Motor neuron (in vitro differentiated cells): Measurements from ENCODE around the gene HBZ. TPM values are rescaled to one million over a fixed set of nuclear protein-coding genes. Genes with fewer than 3 reads are reported as not detected.

Source experiments
- ATAC-seq, 8 experiments: fragments of 200-7000 bp; cut with Tn5 transposase; replicated peaks in 6 of 8; 2 replicates each; pipeline ENCODE4 v1.8.0; 2021; ENCODE audit warnings: mild to moderate bottlenecking in 8 of 8, moderate library complexity in 8 of 8
- H3K27ac ChIP-seq, 2 donors: fragments of 250-450 bp; sonication (Bioruptor Pico); 2 replicates each; pipeline ENCODE4 v1.9.0; 2021; ENCODE audit warnings: antibody characterized with exemption in 2 of 2, mild to moderate bottlenecking in 2 of 2, moderate library complexity in 1 of 2
- H3K4me1 ChIP-seq, 2 donors: fragments of 250-450 bp; sonication (Bioruptor Pico); replicated peaks in 1 of 2; 2 replicates each; pipeline ENCODE4 v1.6.1; 2021; ENCODE audit warnings: antibody characterized with exemption in 2 of 2, mild to moderate bottlenecking in 2 of 2, moderate library complexity in 1 of 2
- H3K4me3 ChIP-seq, 5 donors: fragments of 250-450 bp; sonication (Bioruptor Pico); 2 replicates each; pipeline ENCODE4 v1.9.0; 2021; ENCODE audit warnings: antibody characterized with exemption in 5 of 5, mild to moderate bottlenecking in 5 of 5, moderate library complexity in 4 of 5
- WGBS, 10 experiments: fragments of 450-650 bp; shearing (Covaris generic); methylation state at CpG; one replicate each; pipeline ENCODE4 v1.0.0; 2022; 5-methylcytosine and 5-hydroxymethylcytosine counted together
- in situ Hi-C, 9 experiments: fragments of 400-800 bp; cut with MboI; loops; one replicate each; pipeline ENCODE4 v1.15.0; 2021; ENCODE audit warnings: low sequenced_read_pairs in 9 of 9, low pct_unique_long_range_greater_than_20kb in 2 of 9; ENCODE audit not compliant: unreplicated experiment in 9 of 9
- total RNA-seq, 8 experiments: library from RNA; unstranded; fragments of 300-600 nt; gene quantifications; 2 replicates each; pipeline versions ENCODE4 v1.2.3 to v1.2.4, GENCODE V29; 2022

HBZ gene
- total RNA-seq, 8 experiments from 2014 or later: not detected

DNA sequence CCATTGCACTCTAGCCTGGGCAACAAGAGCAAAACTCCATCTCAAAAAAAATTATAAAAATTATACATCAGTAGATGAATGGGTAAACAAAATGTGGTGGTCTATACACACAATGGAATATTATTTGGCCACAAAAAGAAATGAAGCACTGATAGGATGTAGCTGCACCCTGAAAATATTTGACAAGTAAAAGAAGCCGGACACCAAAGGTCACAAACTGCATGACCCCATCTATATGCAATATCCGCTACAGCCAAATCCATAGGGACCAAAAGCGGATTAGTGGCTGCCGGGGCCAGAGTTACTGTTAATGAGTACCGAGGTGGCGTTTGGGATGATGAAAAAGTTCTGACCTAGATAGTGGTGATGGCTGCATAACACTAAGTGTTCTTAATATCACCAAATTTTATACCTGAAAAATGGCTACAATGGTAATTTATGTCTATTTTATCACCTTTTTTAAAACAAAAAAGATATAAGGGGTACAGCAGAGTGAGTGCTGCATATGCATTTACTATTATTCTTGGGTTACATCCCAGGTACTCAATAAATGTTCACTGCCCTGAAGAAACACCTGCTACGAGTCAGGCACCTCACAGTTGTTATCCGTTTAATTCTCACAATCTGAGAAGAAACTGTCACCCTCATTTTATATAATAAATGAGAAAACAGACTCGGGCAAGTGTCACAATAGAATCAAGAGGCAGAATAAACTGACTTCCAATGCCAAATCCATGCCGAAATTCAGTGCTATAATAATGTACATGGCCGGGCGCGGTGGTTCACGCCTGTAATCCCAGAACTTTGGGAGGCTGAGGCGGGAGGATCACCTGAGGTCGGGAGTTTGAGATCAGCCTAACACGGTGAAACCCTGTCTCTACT, 27.0 kb downstream of the HBZ start:
- Histone ChIP-seq H3K4me3 (peak overlapping the region in 4 of 5 donors; percentile 34 to 45 (median 40)), H3K4me1 (peaks cover 2 to 6% of the 10 kb centered on the region in 2 donors), H3K27ac (no peak overlapping the region)
- in situ Hi-C loops: no loop called here
- WGBS, 10 experiments: 60 to 95% (median 79%) methylated on average over 2 to 16 of the region's 17 CpGs; no CpG with 5 or more reads in 2 of the 10 experiments
- no peak for ATAC-seq

GRCh38 chr16:180101-180675, 27.7 kb downstream of the HBZ start, which contains the start of gene HBQ1:
HBQ1 (plus strand) TSS chr16:180459; CDS start chr16:180487, 28 bp downstream.
- in situ Hi-C loops: no loop called here

GRCh38 chr16:180681-181564, 28.5 kb downstream of the HBZ start:
- no peak overlapping the region for H3K27ac ChIP-seq
- in situ Hi-C loops: no loop called here
- ATAC-seq: peak; percentile 65 to 80 (median 72)
- H3K4me3 ChIP-seq: peak overlapping the region; percentile 34 to 45 (median 39)
- WGBS, 10 experiments: 0% methylated on average over 5 of the region's 89 CpGs; no CpG with 5 or more reads in 9 of the 10 experiments
- peaks cover 2 to 6% of the 10 kb centered on the region in 2 donors for H3K4me1 ChIP-seq

More at GRCh38 chr16:180101-180675, 27.7 kb downstream of the HBZ start, which contains the start of gene HBQ1:
- H3K4me1 ChIP-seq: peaks cover 2 to 6% of the 10 kb centered on the region in 2 donors
- 0 to 90% (median 6%) methylated on average over 1 to 29 of the region's 59 CpGs; no CpG with 5 or more reads in 5 of the 10 experiments for WGBS, 10 experiments
- ATAC-seq: peak in 6 of 8 experiments; percentile 26 to 74 (median 68)
- peak within 1 kb of the TSS; percentile 34 to 45 (median 39) for H3K4me3 ChIP-seq
- H3K27ac ChIP-seq: no peak within 1 kb of the TSS

DNA sequence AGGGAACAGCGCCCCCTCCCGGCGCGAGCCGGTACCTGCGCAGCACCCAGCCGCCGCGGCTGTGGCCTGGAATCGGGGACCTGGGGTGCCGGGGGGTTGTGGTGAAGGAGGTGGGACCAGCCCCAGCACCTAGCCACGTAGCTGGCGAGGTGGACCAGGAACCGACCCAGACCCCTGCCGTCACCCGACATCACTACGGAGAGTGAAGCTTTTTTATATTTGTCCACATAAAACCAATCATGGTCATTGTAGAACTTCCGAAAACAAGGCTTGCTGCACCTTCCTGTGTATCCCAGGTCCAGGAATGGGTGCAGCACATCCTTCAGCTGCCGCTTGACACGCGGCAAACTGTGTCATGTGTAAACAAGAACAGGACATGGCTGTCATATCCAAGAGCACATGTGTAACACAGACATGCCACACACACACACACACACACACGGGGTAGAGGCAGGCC, 29.1 kb downstream of the HBZ start:
- 0 to 40% (median 17%) methylated on average over 1 to 2 of the region's 22 CpGs; no CpG with 5 or more reads in 7 of the 10 experiments for WGBS, 10 experiments
- peak in 2 of 8 experiments; percentile 3 to 4 for ATAC-seq
- in situ Hi-C loops: no loop called here
- Histone ChIP-seq H3K27ac (no peak overlapping the region), H3K4me1 (peaks cover 2 to 6% of the 10 kb centered on the region in 2 donors), H3K4me3 (peak overlapping the region in 3 of 5 donors; percentile 34 to 45 (median 44))

- WGBS, 10 experiments: 100% methylated on average over 1 to 2 of the region's 7 CpGs; no CpG with 5 or more reads in 6 of the 10 experiments
These were observed 30.6 kb downstream of the HBZ start for GRCh38 chr16:183005-183404.

DNA sequence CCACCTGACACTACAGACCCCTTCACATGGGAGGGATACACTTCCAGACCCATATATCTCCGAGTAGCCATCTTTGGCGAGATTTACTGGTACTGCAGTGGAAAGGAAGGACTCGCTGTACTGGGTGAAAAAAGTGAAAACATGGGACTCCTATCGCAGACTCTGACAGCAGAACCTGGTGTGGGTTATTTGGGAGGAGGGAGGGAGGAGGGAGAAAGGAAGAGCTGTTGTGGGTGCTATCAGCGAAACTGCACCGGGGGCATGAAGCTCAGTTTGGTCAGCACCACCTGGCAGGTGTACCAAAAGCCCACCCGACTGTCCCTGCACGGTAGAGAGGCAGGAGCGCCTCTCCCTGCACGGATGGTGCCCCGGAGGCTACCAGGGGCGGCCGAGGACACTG, 32.8 kb downstream of the HBZ start:
- no peak for ATAC-seq
- in situ Hi-C loops: no loop called here
- Histone ChIP-seq H3K27ac (no peak overlapping the region), H3K4me3 (no peak overlapping the region), H3K4me1 (peaks cover 0 to 6% of the 10 kb centered on the region in 2 donors)
- 59 to 100% (median 81%) methylated on average over 2 to 5 of the region's 13 CpGs; no CpG with 5 or more reads in 5 of the 10 experiments for WGBS, 10 experiments

More at GRCh38 chr16:183005-183404, 30.6 kb downstream of the HBZ start:
- in situ Hi-C loops: no loop called here
- ATAC-seq: no peak
- H3K27ac ChIP-seq: no peak overlapping the region
- H3K4me3 ChIP-seq: no peak overlapping the region
- H3K4me1 ChIP-seq: peaks cover 0 to 6% of the 10 kb centered on the region in 2 donors

- Histone ChIP-seq H3K4me3 (no peak overlapping the region), H3K27ac (no peak overlapping the region), H3K4me1 (peaks cover 0 to 5% of the 10 kb centered on the region in 2 donors)
- in situ Hi-C loops: no loop called here
- ATAC-seq: no peak
- 0 to 100% (median 67%) methylated on average over 1 of the region's 11 CpGs; no CpG with 5 or more reads in 4 of the 10 experiments for WGBS, 10 experiments
These were observed 33.2 kb downstream of the HBZ start for GRCh38 chr16:185691-186090.

DNA sequence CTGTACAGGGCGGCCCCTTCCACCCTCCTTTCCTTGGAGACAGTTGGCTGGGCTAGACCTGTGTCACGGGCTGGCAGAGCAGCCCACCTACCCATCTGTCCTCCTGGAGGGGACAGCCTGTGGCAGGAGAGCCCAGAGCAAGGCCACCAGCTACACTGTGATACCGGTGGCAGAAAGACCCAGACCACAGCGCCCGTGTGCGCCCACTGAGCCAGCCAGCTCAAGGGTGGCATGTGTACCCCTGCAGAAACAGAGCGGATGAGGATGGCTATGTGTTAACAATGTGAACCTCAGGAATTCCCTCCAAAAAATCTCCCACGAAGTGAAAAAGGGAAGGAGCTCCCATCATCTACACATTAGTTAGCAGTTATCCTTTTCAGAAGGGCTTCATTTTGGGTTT, 34.9 kb downstream of the HBZ start:
- ATAC-seq: no peak
- Histone ChIP-seq H3K4me1 (no peaks in the 10 kb centered on the region), H3K27ac (no peak overlapping the region), H3K4me3 (no peak overlapping the region)
- in situ Hi-C loops: no loop called here
- 94 to 100% (median 98%) methylated on average over 1 to 5 of the region's 8 CpGs; no CpG with 5 or more reads in 6 of the 10 experiments for WGBS, 10 experiments

DNA sequence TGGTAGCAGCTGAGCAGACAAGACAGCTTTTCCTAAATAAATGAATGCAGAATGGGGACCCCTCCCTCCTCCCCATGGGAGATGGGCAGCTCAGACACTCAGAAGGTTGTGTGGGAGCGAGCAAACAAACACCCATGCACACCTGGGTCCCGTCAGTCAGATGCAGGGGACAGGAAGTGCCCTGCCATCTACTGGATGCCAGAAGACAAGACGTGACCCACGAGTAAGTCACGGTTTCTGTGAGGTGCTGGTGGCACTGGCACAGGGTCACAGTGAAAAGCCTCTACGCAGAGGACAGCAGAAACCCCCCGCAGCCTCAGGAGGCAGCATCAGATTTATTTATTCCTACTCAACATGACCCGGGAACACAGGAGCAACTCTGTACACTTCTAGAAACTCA, 36.2 kb downstream of the HBZ start:
- Histone ChIP-seq H3K27ac (no peak overlapping the region), H3K4me3 (no peak overlapping the region), H3K4me1 (no peaks in the 10 kb centered on the region)
- in situ Hi-C loops: no loop called here
- no peak for ATAC-seq
- WGBS, 10 experiments: 70 to 100% (median 93%) methylated on average over 2 to 5 of the region's 8 CpGs; no CpG with 5 or more reads in 3 of the 10 experiments

DNA sequence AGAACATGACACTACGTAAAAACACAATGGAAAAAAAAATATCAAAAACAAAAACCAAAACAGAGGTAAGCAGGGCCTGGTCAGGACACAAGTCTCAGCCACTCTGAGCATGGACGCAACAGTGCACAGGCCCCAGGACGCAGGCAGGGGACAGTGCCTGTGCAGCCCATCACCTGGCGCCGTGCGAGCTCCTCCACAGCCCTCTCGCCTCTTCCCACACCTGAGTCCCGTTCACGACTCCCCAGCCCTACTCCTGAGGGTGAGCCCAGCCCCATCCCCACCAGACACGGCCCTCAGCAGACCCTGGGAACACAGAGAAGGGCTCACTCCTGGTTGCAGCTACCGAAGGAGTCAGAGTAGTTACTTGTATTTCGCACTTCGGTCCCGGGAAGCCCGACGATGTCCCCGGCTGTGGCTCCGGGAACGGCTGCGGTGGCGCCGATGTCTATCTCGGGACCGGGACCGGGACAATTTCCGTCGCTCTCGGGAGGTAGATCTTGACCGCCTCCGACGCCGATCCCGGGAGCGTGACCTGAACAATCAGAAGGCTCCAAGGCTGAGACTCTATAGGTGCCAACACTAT, 37.3 kb downstream of the HBZ start:
- peak in 1 of 8 experiments; percentile 5 for ATAC-seq
- Histone ChIP-seq H3K27ac (no peak overlapping the region), H3K4me3 (no peak overlapping the region), H3K4me1 (no peaks in the 10 kb centered on the region)
- 96 to 100% (median 100%) methylated on average over 1 to 14 of the region's 34 CpGs; no CpG with 5 or more reads in 3 of the 10 experiments for WGBS, 10 experiments
- in situ Hi-C loops: no loop called here

DNA sequence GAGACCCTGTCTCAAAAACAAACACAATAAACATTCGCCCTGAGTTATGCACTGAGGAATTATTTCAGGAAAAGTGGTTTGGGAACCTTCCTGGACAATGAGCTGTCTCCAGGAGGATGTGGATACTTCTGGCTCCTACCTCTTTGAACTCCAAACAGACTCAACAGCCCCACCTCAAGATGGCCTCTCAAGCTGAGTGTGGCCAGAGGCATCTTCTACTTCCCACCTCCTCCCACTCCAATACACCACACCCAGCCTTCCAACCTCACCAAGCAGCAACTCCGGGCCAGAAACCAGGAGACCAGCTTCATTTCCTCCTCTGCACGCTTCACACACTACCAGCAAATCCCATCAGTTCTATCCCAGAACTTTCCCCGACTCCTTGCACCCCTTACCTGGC, 39.4 kb downstream of the HBZ start:
- H3K27ac ChIP-seq: no peak overlapping the region
- 79 to 100% (median 100%) methylated on average over 2 to 4 of the region's 4 CpGs; no CpG with 5 or more reads in 6 of the 10 experiments for WGBS, 10 experiments
- H3K4me3 ChIP-seq: no peak overlapping the region
- ATAC-seq: peak in 3 of 8 experiments; percentile 20 to 92 (median 72)
- in situ Hi-C loops: no loop called here
- no peaks in the 10 kb centered on the region for H3K4me1 ChIP-seq

DNA sequence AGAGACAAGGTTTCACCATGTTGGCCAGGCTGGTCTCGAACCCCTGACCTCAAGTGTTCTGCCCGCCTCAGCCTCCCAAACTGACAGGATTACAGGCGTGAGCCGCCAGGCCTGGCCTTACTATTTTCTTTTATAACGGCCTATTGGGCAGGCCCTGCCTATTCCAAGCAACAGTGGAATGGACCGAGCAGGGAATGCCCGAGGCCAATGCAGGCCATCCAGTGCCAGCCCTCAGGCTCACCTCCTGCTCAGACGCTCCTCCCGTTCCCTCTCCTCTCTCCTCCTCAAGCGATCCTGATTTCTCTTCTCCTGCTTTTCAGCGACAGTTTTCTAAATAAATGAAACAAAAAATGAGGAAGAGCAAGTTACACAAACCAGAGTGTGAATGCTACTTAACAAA, 40.2 kb downstream of the HBZ start:
- Histone ChIP-seq H3K4me3 (no peak overlapping the region), H3K27ac (no peak overlapping the region), H3K4me1 (no peaks in the 10 kb centered on the region)
- ATAC-seq: no peak
- WGBS, 10 experiments: 88 to 100% (median 96%) methylated on average over 2 to 10 of the region's 11 CpGs; no CpG with 5 or more reads in 4 of the 10 experiments
- in situ Hi-C loops: no loop called here
